SU-DHL-6 (cell line): ENCODE measurements around the gene RELN.

Source experiments
- CTCF ChIP-seq: fragments of 200-600 bp; sonication (generic); IDR thresholded peaks from one replicate; pipeline ENCODE4 v1.5.1; 2017; ENCODE audit warnings: antibody characterized with exemption, mild to moderate bottlenecking, low read length, moderate library complexity; ENCODE audit not compliant: insufficient read depth, poor library complexity, severe bottlenecking
- EZH2phosphoT487 ChIP-seq: fragments of 200-600 bp; sonication (generic), shearing (Covaris generic); conservative IDR thresholded peaks from 2 replicates; pipeline ENCODE4 v1.6.1; 2018; ENCODE audit warnings: mild to moderate bottlenecking, antibody characterized with exemption, low read length, moderate library complexity, mixed read lengths

- TF ChIP-seq CTCF (no peak), EZH2phosphoT487 (no peak)
Measured at GRCh38 chr7:103668279-103668941, 321.0 kb downstream of the RELN start.
